GM21723 (cell line): ENCODE data around the gene OR10P1.
"Not testable (repeated sequence)": the region's sequence is repeated elsewhere in the genome, so short reads cannot be mapped to it uniquely, and the experiment has no call there.

Source experiments
- ATAC-seq: cut with Tn5 transposase; IDR thresholded peaks from one replicate; pipeline ENCODE4 v1.9.1; 2021; ENCODE audit warnings: mild to moderate bottlenecking, moderate library complexity; ENCODE audit not compliant: unreplicated experiment

The OR10P1 gene

GRCh38 chr12:55650620-55651298 is 14.1 kb downstream of the OR10P1 start:
- ATAC-seq, result not testable (repeated sequence)

- ATAC-seq, result no peak
Observed at GRCh38 chr12:55651299-55651683, 14.6 kb downstream of the OR10P1 start.

- ATAC-seq, result no peak
Observed at GRCh38 chr12:55652352-55652751, 15.7 kb downstream of the OR10P1 start.

- ATAC-seq, result no peak
Observed at GRCh38 chr12:55653031-55653430, 16.3 kb downstream of the OR10P1 start.

- no peak for ATAC-seq
Observed at GRCh38 chr12:55654511-55655214, 18.0 kb downstream of the OR10P1 start.

GRCh38 chr12:55657212-55657611 is 20.5 kb downstream of the OR10P1 start:
- no peak for ATAC-seq

- no peak for ATAC-seq
Observed at GRCh38 chr12:55658212-55658611, 21.5 kb downstream of the OR10P1 start.

- no peak for ATAC-seq
Observed at GRCh38 chr12:55658635-55659391, 22.1 kb downstream of the OR10P1 start.

- no peak for ATAC-seq
Observed at GRCh38 chr12:55659486-55660385, 23.0 kb downstream of the OR10P1 start.

GRCh38 chr12:55663391-55663790 is 26.7 kb downstream of the OR10P1 start:
- no peak for ATAC-seq

GRCh38 chr12:55664826-55665225 is 28.1 kb downstream of the OR10P1 start:
- ATAC-seq, result no peak

- ATAC-seq, result peak; percentile 65
Observed at GRCh38 chr12:55666508-55666907, 29.8 kb downstream of the OR10P1 start.

GRCh38 chr12:55670276-55670675 is 33.6 kb downstream of the OR10P1 start:
- ATAC-seq, result no peak

- no peak for ATAC-seq
Observed at GRCh38 chr12:55671746-55672145, 35.1 kb downstream of the OR10P1 start.

GRCh38 chr12:55673638-55674037 is 36.9 kb downstream of the OR10P1 start:
- ATAC-seq, result peak; percentile 99

- ATAC-seq, result no peak
Observed at GRCh38 chr12:55675666-55676065, 39.0 kb downstream of the OR10P1 start.

- no peak for ATAC-seq
Observed at GRCh38 chr12:55676707-55677106, 40.0 kb downstream of the OR10P1 start.

- ATAC-seq, result no peak
Observed at GRCh38 chr12:55679691-55680090, 43.0 kb downstream of the OR10P1 start.

GRCh38 chr12:55681142-55682077 is 44.7 kb downstream of the OR10P1 start:
- ATAC-seq, result no peak
